Lower lobe of right lung (tissue), 2 donors: ENCODE data around the gene TMC1. TPM values are rescaled to one million over a fixed set of nuclear protein-coding genes. Genes with fewer than 3 reads are reported as not detected.

ENCODE experiments used
- ATAC-seq, 2 donors: fragments of 200-7000 bp; cut with Tn5 transposase; one replicate each; pipeline ENCODE4 v1.9.1; 2020 to 2022; ENCODE audit warnings: mild to moderate bottlenecking in 2 of 2, moderate library complexity in 2 of 2
- DNase-seq: peaks from one replicate; pipeline ENCODE4 v3.0.0-alpha.2; 2020
- H3K27ac ChIP-seq: fragments of 200-600 bp; one replicate; pipeline ENCODE4 v1.8.0; 2022
- H3K27me3 ChIP-seq: fragments of 200-600 bp; one replicate; pipeline ENCODE4 v1.8.0; 2022; ENCODE audit warnings: low read depth
- H3K36me3 ChIP-seq: fragments of 200-600 bp; one replicate; pipeline ENCODE4 v1.8.0; 2022; ENCODE audit warnings: mild to moderate bottlenecking
- H3K4me1 ChIP-seq: fragments of 200-600 bp; one replicate; pipeline ENCODE4 v1.8.0; 2022
- H3K4me3 ChIP-seq: fragments of 200-600 bp; one replicate; pipeline ENCODE4 v1.8.0; 2022; ENCODE audit warnings: mild to moderate bottlenecking
- H3K9me3 ChIP-seq: fragments of 200-600 bp; one replicate; pipeline ENCODE4 v1.8.0; 2022
- intact Hi-C: fragments of 100-400 bp; cut with DNase I; formaldehyde crosslinking; loops from one replicate; pipeline ENCODE4 v1.11.0; 2022
- total RNA-seq: library from RNA; stranded (reverse); fragmentation: NEBNext Ultra II Directional; extraction: Animal tissue kit (Norgen Biotek cat#: 25700); gene quantifications from one replicate; pipeline ENCODE4 v1.2.1, GENCODE V29; 2021
- TF ChIP-seq, protein P1 (sequence below): fragments of 200-600 bp; IDR thresholded peaks from one replicate; pipeline ENCODE4 v1.8.0; 2022; ENCODE audit warnings: antibody characterized with exemption, mild to moderate bottlenecking
- donor health status: DM: no; HTN: yes; CAD: no; lungs with severe emphysema.

TMC1 gene
- total RNA-seq, 1 donor from 2014 or later = not detected

DNA sequence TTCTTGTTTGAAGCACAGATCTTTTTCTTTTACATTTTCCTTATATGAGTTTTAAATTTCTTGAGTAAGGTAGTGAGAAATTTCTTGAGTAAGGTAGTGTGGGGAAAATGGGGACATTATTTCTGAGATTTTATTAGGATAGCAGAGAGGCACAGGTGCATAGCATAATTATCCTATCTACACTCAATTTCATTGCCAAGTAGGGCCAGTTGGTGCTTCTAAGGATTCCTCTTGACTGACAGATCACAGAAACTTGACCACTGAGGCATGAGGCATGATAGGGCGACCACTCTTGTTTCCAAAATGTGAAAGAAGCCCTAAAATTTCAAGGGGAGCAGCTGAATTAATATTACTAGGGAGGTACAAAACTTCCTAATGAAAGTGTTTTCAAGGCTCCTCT, 31.4 kb upstream of the TMC1 start:
- H3K36me3 ChIP-seq = no peaks in the 10 kb centered on the region
- DNase-seq (no peak), ATAC-seq (no peak)
- intact Hi-C loops = no loop called here
- no peaks in the 10 kb centered on the region for H3K27me3 ChIP-seq
- H3K9me3 ChIP-seq = no peaks in the 10 kb centered on the region
- TF ChIP-seq, protein P1, sequence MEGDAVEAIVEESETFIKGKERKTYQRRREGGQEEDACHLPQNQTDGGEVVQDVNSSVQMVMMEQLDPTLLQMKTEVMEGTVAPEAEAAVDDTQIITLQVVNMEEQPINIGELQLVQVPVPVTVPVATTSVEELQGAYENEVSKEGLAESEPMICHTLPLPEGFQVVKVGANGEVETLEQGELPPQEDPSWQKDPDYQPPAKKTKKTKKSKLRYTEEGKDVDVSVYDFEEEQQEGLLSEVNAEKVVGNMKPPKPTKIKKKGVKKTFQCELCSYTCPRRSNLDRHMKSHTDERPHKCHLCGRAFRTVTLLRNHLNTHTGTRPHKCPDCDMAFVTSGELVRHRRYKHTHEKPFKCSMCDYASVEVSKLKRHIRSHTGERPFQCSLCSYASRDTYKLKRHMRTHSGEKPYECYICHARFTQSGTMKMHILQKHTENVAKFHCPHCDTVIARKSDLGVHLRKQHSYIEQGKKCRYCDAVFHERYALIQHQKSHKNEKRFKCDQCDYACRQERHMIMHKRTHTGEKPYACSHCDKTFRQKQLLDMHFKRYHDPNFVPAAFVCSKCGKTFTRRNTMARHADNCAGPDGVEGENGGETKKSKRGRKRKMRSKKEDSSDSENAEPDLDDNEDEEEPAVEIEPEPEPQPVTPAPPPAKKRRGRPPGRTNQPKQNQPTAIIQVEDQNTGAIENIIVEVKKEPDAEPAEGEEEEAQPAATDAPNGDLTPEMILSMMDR = no peak
- no peak overlapping the region for H3K27ac ChIP-seq
- H3K4me1 ChIP-seq = no peaks in the 10 kb centered on the region
- H3K4me3 ChIP-seq = no peak overlapping the region

DNA sequence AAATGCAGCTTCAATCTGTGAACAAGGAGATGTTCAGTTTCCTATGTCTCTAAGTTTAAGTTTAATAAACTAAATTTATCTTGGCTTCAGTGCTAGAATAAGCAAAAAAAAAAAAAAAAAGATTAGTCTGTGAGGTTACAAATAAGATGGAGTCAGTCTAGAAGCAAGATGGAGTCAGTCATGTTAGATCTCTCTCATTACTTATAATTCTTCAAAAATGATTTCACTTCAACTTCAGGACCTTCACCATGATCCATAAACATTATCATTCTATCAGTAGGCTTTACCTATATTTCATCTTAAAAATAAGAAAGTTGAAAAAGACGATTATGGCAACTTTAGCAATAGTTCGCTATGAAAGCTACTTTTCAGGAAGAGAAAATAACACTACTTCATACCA, 30.2 kb upstream of the TMC1 start:
- no peak for ATAC-seq
- DNase-seq = no peak
- no peak overlapping the region for H3K4me3 ChIP-seq
- H3K27ac ChIP-seq = no peak overlapping the region
- TF ChIP-seq, protein P1 = no peak
- H3K36me3 ChIP-seq = no peaks in the 10 kb centered on the region
- no peaks in the 10 kb centered on the region for H3K27me3 ChIP-seq
- intact Hi-C loops = no loop called here
- no peaks in the 10 kb centered on the region for H3K9me3 ChIP-seq
- no peaks in the 10 kb centered on the region for H3K4me1 ChIP-seq

DNA sequence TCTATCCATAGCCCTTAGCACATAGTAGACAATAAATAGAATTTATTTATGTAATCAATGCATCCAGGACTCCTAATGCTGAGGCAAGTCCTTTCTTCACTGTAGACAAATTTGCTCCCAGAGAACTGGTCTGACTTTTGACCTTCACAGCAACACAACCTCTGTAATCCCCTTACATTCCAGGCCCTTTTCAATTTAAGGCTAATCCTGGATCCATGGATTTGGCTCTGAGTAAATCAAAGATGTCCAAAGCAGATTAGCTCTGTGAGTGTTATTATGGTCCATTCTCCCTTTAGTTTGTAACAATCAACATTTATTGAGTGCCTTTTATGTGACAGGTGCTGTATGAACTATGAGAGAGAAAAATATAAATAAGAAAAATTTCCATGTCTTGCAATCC, 27.4 kb upstream of the TMC1 start:
- intact Hi-C loops = no loop called here
- ATAC-seq (no peak), DNase-seq (no peak)
- Histone ChIP-seq H3K4me3 (no peak overlapping the region), H3K27me3 (no peaks in the 10 kb centered on the region), H3K4me1 (no peaks in the 10 kb centered on the region), H3K27ac (no peak overlapping the region), H3K36me3 (no peaks in the 10 kb centered on the region), H3K9me3 (no peaks in the 10 kb centered on the region)
- TF ChIP-seq, protein P1 = no peak

DNA sequence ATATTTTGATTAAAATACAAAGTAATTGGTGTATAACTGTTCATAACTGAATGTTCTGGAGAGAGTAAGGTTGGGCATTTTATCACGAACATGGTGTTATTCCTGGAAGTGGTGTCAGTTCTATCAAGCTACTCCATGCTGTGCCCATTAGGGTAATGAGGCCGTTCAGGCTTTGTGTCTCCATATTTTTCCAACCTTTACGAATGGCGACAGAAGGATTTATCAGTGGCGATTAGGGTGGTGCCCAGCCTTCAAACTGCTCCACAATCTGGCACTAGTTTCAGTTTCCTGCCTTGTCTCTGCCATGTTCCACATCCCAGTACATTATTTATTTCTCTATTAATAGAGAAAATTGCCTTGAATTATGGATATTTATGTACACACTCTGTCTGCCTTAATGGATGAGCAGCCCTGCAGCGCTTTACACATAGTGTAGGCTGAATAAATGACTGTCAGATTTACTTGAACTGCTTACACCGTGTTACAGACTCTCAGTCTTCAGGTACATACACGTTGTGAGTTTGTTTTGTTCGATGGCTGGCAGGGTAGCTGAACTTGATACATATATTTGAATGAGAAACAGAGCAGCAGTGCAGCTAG, 23.9 kb upstream of the TMC1 start:
- intact Hi-C loops = no loop called here
- no peaks in the 10 kb centered on the region for H3K9me3 ChIP-seq
- TF ChIP-seq, protein P1 = no peak

DNA sequence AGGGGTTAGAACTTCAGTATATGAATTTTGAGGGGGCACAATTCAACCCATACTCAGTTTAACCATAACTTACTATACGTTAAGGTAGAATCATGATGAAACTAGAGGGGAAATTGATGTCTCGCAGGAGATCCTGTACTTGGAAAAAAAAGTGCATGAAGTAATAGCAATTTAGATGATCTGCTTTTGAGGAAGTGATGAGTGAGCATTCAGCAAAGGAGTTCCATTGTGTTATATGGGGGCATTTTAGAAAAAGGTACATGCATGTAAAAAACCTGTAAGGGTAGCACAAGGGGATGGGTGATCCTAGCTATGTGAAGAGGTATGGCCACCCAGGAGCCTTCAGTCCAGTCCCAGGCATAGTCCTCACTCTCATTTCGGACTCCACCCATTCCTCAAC, 14.8 kb upstream of the TMC1 start:
- H3K4me3 ChIP-seq = no peak overlapping the region
- intact Hi-C loops = no loop called here
- H3K9me3 ChIP-seq = no peaks in the 10 kb centered on the region
- H3K36me3 ChIP-seq = no peaks in the 10 kb centered on the region
- peaks cover 4% of the 10 kb centered on the region for H3K4me1 ChIP-seq
- ATAC-seq (no peak), DNase-seq (no peak)
- no peaks in the 10 kb centered on the region for H3K27me3 ChIP-seq
- TF ChIP-seq, protein P1 = no peak
- H3K27ac ChIP-seq = no peak overlapping the region

More for the DNA sequence above, 23.9 kb upstream of the TMC1 start:
- no peak overlapping the region for H3K27ac ChIP-seq
- no peaks in the 10 kb centered on the region for H3K4me1 ChIP-seq
- no peaks in the 10 kb centered on the region for H3K36me3 ChIP-seq
- DNase-seq = no peak
- ATAC-seq = no peak
- H3K4me3 ChIP-seq = no peak overlapping the region
- H3K27me3 ChIP-seq = no peaks in the 10 kb centered on the region

DNA sequence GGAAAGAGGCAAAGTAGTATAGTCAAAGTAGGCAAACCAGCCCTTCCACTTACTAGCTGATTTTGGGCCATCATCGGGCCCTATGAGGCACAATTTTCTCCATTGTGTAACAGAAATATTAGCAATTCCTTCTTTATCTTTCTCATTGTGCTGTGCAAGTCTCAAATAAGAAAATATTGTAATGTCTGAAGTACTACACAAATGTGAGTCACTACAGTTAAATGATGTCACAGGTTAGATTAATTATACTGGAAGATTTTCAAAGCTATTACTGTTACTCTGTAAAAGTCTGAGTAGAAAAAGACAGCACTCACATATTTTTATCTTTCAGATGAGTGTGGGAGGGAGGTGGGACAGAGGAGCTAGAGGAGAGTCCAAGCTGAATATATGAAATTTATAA, 12.4 kb upstream of the TMC1 start:
- intact Hi-C loops = no loop called here
- TF ChIP-seq, protein P1 = no peak
- DNase-seq (no peak), ATAC-seq (peak in 1 of 2 donors; percentile 65)
- Histone ChIP-seq H3K4me1 (peaks cover 4% of the 10 kb centered on the region), H3K27ac (no peak overlapping the region), H3K9me3 (no peaks in the 10 kb centered on the region), H3K4me3 (no peak overlapping the region), H3K36me3 (no peaks in the 10 kb centered on the region), H3K27me3 (no peaks in the 10 kb centered on the region)
